DMS53 treated with DMSO at 0.1 percent for 48 hours (cell line): ENCODE results near the gene TP53I13.

ENCODE experiments used
- DNase-seq: peaks from one replicate; lab custom pipeline; 2025; ENCODE audit not compliant: unreplicated experiment; lab: John Stamatoyannopoulos, UW

The TP53I13 gene

GRCh38 chr17:29591737-29592608 lies 23.5 kb downstream of the TP53I13 start:
- DNase-seq = peak; percentile 81

- no peak for DNase-seq
These were observed 24.5 kb downstream of the TP53I13 start, which contains the start of gene ANKRD13B for GRCh38 chr17:29592850-29593551. Gene ANKRD13B, plus strand, starts transcription at chr17:29593132. Its CDS starts 490 bp downstream, at chr17:29593622.

- no peak for DNase-seq
These were observed 25.4 kb downstream of the TP53I13 start for GRCh38 chr17:29593591-29594518.

GRCh38 chr17:29594519-29595090 lies 26.1 kb downstream of the TP53I13 start:
- no peak for DNase-seq

GRCh38 chr17:29595107-29595942 lies 26.8 kb downstream of the TP53I13 start:
- no peak for DNase-seq

DNA sequence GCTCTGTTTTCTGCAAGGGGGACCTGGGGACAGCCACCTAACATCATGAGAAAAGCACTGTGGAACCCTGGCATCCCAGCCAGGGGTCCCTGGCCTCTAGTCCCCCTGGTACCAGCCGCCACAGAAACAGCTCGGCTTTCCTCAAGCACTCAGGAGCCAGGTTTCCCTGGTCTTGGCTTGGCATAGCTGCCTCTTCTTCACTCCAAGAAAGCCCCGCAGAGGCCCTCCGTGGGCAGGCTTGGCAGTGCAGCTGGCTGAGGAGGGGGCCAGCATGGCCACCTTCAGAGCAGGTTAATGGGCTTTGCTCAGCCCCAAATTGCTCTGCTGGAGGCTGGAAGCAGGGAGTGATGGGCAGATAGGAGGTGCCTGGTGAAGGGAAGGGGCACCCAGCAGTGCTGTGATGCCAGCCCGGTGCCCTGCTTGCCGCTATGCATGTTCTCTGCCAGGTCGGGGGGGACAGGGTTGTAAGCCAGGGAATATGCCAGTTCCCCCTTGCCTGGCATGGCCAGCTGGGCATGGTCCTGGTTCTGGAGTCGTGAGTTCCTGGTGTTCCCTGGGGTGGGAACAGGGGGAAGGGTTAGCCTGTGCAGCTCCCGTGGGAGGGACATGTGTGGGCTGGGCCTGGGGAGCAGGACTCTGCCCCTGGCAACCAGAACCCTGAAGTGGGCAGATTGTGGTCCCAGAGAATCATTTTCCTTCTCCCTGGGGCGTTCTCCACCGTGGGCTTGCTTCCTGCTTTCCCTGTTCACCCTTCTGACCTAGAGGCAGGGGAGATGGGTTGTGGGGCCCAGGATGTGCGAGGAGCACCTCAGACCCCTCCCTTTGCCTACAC lies 27.7 kb downstream of the TP53I13 start:
- DNase-seq = no peak

DNA sequence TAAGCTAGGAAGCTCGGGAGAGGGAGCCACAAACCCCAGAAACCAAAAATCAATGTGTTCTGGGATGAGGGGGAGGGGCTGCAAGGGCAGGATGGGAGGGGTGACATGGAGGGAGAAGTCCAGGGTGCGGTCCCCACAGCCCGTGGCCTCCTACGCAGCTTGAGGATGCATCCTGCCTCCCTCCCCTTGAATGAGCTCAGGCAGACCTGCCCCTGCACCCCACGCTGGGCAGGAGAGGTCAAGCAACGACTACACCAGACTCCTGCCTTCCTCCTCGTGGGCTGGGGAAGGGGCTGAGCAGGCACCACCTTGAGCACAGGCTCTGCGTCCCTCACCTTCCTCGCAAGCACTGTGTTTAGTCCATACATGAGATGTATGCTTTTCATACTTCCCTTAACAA lies 28.3 kb downstream of the TP53I13 start:
- DNase-seq = no peak

- no peak for DNase-seq
These were observed 29.1 kb downstream of the TP53I13 start for GRCh38 chr17:29597361-29598172.

DNA sequence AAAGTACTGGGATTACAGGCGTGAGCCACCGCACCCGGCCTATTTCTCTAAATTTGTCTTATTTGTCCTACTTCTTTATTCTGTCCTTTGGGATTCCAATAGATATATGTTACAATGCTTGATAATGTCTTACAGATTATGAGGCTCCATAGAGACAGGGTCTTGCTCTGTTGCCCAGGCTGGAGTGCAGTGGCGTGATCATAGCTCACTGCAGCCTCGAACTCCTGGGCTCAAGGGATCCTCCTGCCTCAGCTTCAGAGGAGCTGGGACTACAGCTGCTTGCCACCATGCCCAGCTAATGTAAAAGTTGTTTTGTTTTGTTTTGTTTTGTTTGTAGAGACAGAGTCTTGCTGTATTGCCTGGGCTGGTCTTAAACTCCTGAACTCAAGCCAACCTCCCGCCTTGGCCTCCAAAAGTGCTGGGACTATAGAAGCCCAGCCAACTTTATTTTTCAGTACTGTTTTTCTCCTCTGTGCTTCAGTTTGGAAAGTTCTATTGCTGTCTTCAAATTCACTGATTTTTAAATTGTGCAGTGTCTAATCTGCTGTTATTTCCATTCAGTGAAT lies 34.7 kb downstream of the TP53I13 start:
- no peak for DNase-seq

GRCh38 chr17:29607557-29608195 lies 39.2 kb downstream of the TP53I13 start:
- DNase-seq = no peak

DNA sequence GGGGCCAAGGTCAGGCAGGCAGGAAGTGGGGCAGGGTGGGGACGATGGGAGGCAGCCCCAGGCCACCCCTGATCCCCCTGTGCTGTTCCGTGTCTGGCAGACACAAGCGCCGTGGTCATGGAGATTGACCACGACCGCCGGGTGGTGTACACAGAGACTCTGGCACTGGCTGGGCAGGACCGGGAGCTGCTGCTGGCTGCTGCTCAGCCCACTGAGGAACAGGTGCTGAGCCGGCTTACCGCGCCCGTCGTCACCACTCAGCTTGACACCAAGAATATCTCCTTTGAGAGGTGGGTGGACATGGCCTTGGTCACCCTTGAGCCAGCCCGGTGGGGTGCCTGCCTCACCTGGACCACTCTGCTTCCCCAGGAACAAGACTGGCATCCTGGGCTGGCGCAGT lies 40.5 kb downstream of the TP53I13 start:
- no peak for DNase-seq

DNA sequence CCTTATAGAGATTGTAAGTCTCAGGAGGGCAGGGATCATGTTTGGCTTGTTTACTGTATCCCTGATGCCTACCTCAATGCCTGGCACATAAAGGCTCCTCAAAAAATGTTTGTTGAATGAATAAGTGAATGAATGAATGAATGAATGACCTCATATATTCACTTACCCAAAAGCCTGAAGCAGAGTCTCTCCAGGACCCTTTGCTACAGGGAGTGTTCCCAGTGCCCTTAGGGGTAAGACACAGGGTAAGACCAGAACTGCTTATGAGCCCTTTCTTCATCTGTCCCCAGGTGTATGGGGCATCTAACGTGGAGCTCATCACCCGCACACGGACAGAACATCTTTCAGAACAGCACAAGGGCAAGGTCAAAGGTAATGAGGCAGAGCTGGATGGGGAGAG lies 41.9 kb downstream of the TP53I13 start:
- DNase-seq = no peak

DNA sequence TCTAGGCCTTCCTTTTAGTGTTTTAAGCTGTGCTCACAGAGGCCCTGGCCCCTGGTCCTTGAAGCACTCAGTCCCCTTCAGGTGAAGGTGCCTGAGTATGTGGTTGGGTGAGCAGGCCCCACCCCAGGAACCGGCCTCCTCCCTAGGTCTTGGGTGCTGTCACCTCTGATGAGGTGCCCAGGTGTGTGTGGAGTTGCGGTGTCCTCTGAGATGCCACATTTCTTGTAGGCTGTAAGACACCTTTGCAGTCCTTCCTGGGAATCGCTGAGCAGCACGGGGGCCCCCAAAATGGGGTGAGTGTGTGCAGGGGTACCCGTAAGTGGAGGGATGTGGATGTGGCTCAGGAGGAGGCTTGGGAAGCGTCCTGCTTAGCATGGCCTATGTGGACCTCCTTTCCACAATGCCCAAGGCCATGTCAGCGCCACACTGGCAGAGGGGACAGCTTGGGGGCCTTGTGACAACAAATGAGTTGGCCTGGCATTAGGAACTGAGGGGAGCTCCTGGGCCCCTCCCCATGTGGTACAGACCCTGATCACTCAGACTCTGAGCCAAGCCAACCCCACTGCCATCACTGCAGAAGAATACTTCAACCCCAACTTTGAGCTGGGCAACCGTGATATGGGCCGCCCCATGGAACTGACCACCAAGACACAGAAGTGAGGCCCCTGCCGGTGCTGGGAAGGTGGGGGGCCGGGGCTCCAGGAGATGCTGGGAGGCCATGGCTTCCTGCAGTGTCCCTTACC lies 43.0 kb downstream of the TP53I13 start:
- no peak for DNase-seq

DNA sequence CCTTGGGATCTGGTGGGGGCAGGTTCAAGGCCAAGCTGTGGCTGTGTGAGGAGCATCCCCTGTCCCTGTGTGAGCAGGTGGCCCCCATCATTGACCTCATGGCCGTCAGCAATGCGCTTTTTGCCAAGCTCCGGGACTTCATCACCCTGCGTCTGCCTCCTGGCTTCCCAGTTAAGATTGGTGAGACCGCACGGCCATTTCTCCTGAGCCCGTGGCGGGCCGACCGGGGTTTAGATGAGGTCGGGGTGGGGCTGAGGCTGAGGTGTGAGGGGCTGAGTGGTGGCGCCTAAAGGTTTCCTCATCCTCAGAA lies 43.5 kb downstream of the TP53I13 start:
- DNase-seq = no peak

GRCh38 chr17:29612404-29613280 lies 44.1 kb downstream of the TP53I13 start:
- DNase-seq = no peak

DNA sequence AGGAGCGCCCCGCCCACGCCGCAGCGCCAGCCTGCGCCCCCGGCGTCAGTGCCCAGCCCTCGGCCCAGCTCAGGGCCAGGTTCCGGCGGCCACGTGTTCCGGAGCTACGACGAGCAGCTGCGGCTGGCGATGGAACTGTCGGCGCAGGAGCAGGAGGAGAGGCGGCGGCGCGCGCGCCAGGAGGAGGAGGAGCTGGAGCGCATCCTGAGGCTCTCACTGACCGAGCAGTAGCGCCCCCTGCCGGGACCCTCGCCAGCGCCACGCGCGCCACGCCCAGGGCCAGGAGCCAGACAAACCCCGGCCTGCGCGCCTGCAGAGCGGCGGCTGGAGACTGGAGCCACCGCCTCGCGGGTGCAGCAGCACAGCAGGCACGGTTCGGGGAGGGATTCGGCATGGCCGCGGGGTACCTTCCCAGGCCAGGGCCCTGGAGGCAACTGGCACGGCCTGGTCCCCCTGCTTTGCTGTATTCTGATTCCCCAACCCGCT lies 44.9 kb downstream of the TP53I13 start:
- DNase-seq = no peak
